GM18909 (cell line): ENCODE data around the gene KIAA1755.

Experiments
- ATAC-seq: cut with Tn5 transposase; IDR thresholded peaks from one replicate; pipeline ENCODE4 v1.9.1; 2021; ENCODE audit warnings: mild to moderate bottlenecking; ENCODE audit not compliant: unreplicated experiment, poor library complexity

KIAA1755 gene

GRCh38 chr20:38170826-38171674 lies 89.5 kb downstream of the KIAA1755 start:
- ATAC-seq: no peak

GRCh38 chr20:38170219-38170825 lies 90.2 kb downstream of the KIAA1755 start:
- ATAC-seq: no peak

- ATAC-seq: no peak
Observed at GRCh38 chr20:38169636-38170193, 90.8 kb downstream of the KIAA1755 start.

GRCh38 chr20:38168791-38169589 lies 91.5 kb downstream of the KIAA1755 start:
- ATAC-seq: no peak

- ATAC-seq: no peak
Observed at GRCh38 chr20:38167851-38168760, 92.4 kb downstream of the KIAA1755 start.

- ATAC-seq: no peak
Observed at GRCh38 chr20:38167328-38167850, 93.1 kb downstream of the KIAA1755 start.

GRCh38 chr20:38166703-38167233 lies 93.8 kb downstream of the KIAA1755 start:
- ATAC-seq: no peak

GRCh38 chr20:38165966-38166702 lies 94.4 kb downstream of the KIAA1755 start:
- no peak for ATAC-seq

GRCh38 chr20:38165089-38165965 lies 95.2 kb downstream of the KIAA1755 start, which contains the start of gene TGM2:
Gene TGM2, minus strand, starts transcription at chr20:38165270. Its CDS starts 72 bp downstream, at chr20:38165198.
- ATAC-seq: peak; percentile 85

- ATAC-seq: no peak
Observed at GRCh38 chr20:38164624-38165088, 95.9 kb downstream of the KIAA1755 start.

- no peak for ATAC-seq
Observed at GRCh38 chr20:38164069-38164468, 96.5 kb downstream of the KIAA1755 start.

- ATAC-seq: no peak
Observed at GRCh38 chr20:38162878-38163875, 97.4 kb downstream of the KIAA1755 start.

GRCh38 chr20:38162149-38162548 lies 98.4 kb downstream of the KIAA1755 start:
- no peak for ATAC-seq

- ATAC-seq: no peak
Observed at GRCh38 chr20:38161412-38161774, 99.1 kb downstream of the KIAA1755 start.
